ENCODE results near the gene SLC27A2.

GRCh38 chr15:50192926-50193620 is 11.1 kb downstream of the SLC27A2 start:
- TF ChIP-seq POLR2AphosphoS5 (IDR thresholded peaks at IDR 0.05; ENCODE audit: low read depth, low read length), result no peak
- TF ChIP-seq POLR2A (IDR thresholded peaks at IDR 0.05; ENCODE audit: low read depth, low read length), result no peak
- TF ChIP-seq PAX5 (IDR thresholded peaks at IDR 0.05; ENCODE audit: insufficient read depth, low read length, severe bottlenecking), result no peak
